AG04449 (cell line): ENCODE results near the gene EGF.

Experiments used
- CTCF ChIA-PET: fragments of 350-600 bp; formaldehyde crosslinking; extraction: SDS; loops from one replicate; lab custom pipeline; 2021; ENCODE audit warnings: antibody characterized with exemption; lab: Yijun Ruan, JAX
- POLR2A ChIA-PET: fragments of 400-600, 350-600 bp; formaldehyde crosslinking; extraction: SDS; loops from one replicate; lab custom pipeline; 2020; ENCODE audit warnings: antibody characterized with exemption, inconsistent platforms; lab: Yijun Ruan, JAX
- DNase-seq: peaks from one replicate; pipeline ENCODE4 v3.0.0-alpha.2; 2010; ENCODE audit warnings: low read depth, low spot score
- H3K4me3 ChIP-seq: 2 replicates; pipeline ENCODE4 v1.5.1; 2011; ENCODE audit warnings: low read depth, mild to moderate bottlenecking, control low read depth, low read length
- CTCF ChIP-seq: IDR thresholded peaks from one replicate; pipeline ENCODE4 v1.5.1; 2011; ENCODE audit warnings: mild to moderate bottlenecking, moderate library complexity, low read length, control low read depth, inconsistent platforms; ENCODE audit not compliant: insufficient read depth; ENCODE audit errors: missing control alignments

Gene EGF

GRCh38 chr4:110042545-110043517, 130.1 kb downstream of the EGF start:
- ChIA-PET POLR2A (interaction anchor here (0.6 kb wide), 1 partner anchor 17 kb away, joined by 3 read pairs; no protein-coding TSS in a partner anchor), CTCF (interaction anchor here (0.8 to 15.9 kb wide), 7 partner anchors 9 to 470 kb away, joined by 3 to 158 read pairs (median 6); no protein-coding TSS in a partner anchor)
- TF ChIP-seq CTCF, result no peak
- no peak for DNase-seq
- H3K4me3 ChIP-seq, result no peak overlapping the region

- no peak for TF ChIP-seq CTCF
- CTCF ChIA-PET, result interaction anchor here (0.8 to 15.9 kb wide), 10 partner anchors 9 to 466 kb away, joined by 3 to 158 read pairs (median 4); partner anchors contain the start of gene ELOVL6
- POLR2A ChIA-PET, result no interaction called here
- no peak overlapping the region for H3K4me3 ChIP-seq
- no peak for DNase-seq
These were observed 133.9 kb downstream of the EGF start for GRCh38 chr4:110046588-110047049.

GRCh38 chr4:110049951-110050925, 137.6 kb downstream of the EGF start:
- no peak overlapping the region for H3K4me3 ChIP-seq
- ChIA-PET POLR2A (no interaction called here), CTCF (interaction anchor here (0.7 to 15.9 kb wide), 44 partner anchors 8 to 463 kb away, joined by 3 to 158 read pairs (median 5); partner anchors contain the start of gene ELOVL6)
- peak; percentile 73 for TF ChIP-seq CTCF
- no peak for DNase-seq

- DNase-seq, result no peak
- H3K4me3 ChIP-seq, result no peak overlapping the region
- ChIA-PET CTCF (interaction anchor here (1.0 to 15.9 kb wide), 6 partner anchors 8 to 458 kb away, joined by 3 to 158 read pairs (median 4); no protein-coding TSS in a partner anchor), POLR2A (no interaction called here)
- no peak for TF ChIP-seq CTCF
These were observed 142.6 kb downstream of the EGF start for GRCh38 chr4:110055158-110055768.

GRCh38 chr4:110058677-110059076, 146.0 kb downstream of the EGF start:
- ChIA-PET POLR2A (no interaction called here), CTCF (interaction anchor here (0.8 to 3.6 kb wide), 3 partner anchors 9 to 59 kb away, joined by 3 to 28 read pairs (median 4); no protein-coding TSS in a partner anchor)
- TF ChIP-seq CTCF, result no peak
- no peak overlapping the region for H3K4me3 ChIP-seq
- no peak for DNase-seq
